ENCODE data around the gene SRP72.

DNA sequence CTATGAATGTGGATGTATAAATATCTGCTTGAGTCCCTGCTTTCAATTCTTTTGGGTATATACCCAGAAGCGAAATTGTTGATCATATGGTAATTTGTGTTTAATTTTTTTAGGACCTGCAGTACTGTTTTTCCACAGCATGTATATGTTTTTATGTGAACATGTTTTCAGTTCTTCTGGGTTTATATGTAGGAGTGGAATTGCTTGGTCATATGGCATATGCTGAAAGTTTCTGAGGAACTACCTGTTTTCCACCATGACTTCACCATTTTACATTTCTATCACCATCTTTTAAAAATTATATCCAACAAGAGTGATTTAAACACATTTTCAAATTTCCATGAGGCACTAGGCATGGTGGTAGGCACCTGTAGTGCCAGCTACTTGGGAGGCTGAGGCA is 40.2 kb upstream of the SRP72 start:
- TF ChIP-seq, protein P1, sequence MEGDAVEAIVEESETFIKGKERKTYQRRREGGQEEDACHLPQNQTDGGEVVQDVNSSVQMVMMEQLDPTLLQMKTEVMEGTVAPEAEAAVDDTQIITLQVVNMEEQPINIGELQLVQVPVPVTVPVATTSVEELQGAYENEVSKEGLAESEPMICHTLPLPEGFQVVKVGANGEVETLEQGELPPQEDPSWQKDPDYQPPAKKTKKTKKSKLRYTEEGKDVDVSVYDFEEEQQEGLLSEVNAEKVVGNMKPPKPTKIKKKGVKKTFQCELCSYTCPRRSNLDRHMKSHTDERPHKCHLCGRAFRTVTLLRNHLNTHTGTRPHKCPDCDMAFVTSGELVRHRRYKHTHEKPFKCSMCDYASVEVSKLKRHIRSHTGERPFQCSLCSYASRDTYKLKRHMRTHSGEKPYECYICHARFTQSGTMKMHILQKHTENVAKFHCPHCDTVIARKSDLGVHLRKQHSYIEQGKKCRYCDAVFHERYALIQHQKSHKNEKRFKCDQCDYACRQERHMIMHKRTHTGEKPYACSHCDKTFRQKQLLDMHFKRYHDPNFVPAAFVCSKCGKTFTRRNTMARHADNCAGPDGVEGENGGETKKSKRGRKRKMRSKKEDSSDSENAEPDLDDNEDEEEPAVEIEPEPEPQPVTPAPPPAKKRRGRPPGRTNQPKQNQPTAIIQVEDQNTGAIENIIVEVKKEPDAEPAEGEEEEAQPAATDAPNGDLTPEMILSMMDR (conservative IDR thresholded peaks at IDR 0.05): no peak
- TF ChIP-seq EZH2 (IDR thresholded peaks at IDR 0.05; ENCODE audit: low read depth): no peak

All from PC-9 (cell line).